H1 (cell line): ENCODE data around the gene PRDM2. TPM values are rescaled to one million over a fixed set of nuclear protein-coding genes. Genes with fewer than 3 reads are reported as not detected.

ENCODE experiments used
- CTCF ChIA-PET: fragments of 300-600 bp; sonication (Branson Sonifier 250); formaldehyde crosslinking; loops from one replicate; lab custom pipeline; 2021; ENCODE audit not compliant: partially characterized antibody; lab: Charles Lee
- POLR2A ChIA-PET: fragments of 300-600 bp; sonication (Branson Sonifier 250); formaldehyde crosslinking; loops from one replicate; lab custom pipeline; 2021; ENCODE audit warnings: inconsistent platforms; ENCODE audit not compliant: partially characterized antibody; lab: Charles Lee
- DNase-seq, 2 experiments: peaks; one replicate each; pipeline versions ENCODE4 v3.0.0 to v3.0.0-alpha.2; 2010 to 2022; ENCODE audit warnings: low spot score in 2 of 2, low read depth in 1 of 2, mixed read lengths in 1 of 2
- FAIRE-seq: peaks from 2 replicates; lab custom pipeline; 2011; peaks lifted over from hg19 to GRCh38; lab: Jason Lieb, UNC
- H2AFZ ChIP-seq: 2 replicates; pipeline ENCODE4 v1.8.1; 2012; ENCODE audit warnings: low read length, inconsistent platforms
- H2AK5ac ChIP-seq: 2 replicates; pipeline ENCODE4 v1.6.1; 2013; ENCODE audit warnings: low read depth, low read length
- H2BK120ac ChIP-seq: replicated peaks from 2 replicates; pipeline ENCODE3; 2013; ENCODE audit warnings: low read depth, low read length, inconsistent platforms
- H2BK12ac ChIP-seq: 2 replicates; pipeline ENCODE4 v1.6.1; 2013; ENCODE audit warnings: low read depth, low read length
- H2BK15ac ChIP-seq: 2 replicates; pipeline ENCODE4 v1.6.1; 2013; ENCODE audit warnings: low read length
- H2BK20ac ChIP-seq: 2 replicates; pipeline ENCODE4 v1.6.1; 2013; ENCODE audit warnings: low read length
- H2BK5ac ChIP-seq: 2 replicates; pipeline ENCODE4 v1.6.1; 2013; ENCODE audit warnings: low read depth, low read length
- H3K14ac ChIP-seq: 2 replicates; pipeline ENCODE4 v1.6.1; 2013; ENCODE audit warnings: inconsistent platforms; ENCODE audit not compliant: insufficient read length
- H3K18ac ChIP-seq: 2 replicates; pipeline ENCODE4 v1.6.1; 2013; ENCODE audit warnings: low read length; ENCODE audit errors: extremely low read depth
- H3K23ac ChIP-seq: 2 replicates; pipeline ENCODE4 v1.6.1; 2013; ENCODE audit warnings: inconsistent platforms; ENCODE audit not compliant: insufficient read length
- H3K23me2 ChIP-seq: 2 replicates; pipeline ENCODE4 v1.6.1; 2013; ENCODE audit warnings: low read depth, low read length
- H3K27ac ChIP-seq: 2 replicates; pipeline ENCODE4 v1.6.1; 2011; ENCODE audit warnings: low read depth, low read length, inconsistent platforms
- H3K27me3 ChIP-seq, 4 experiments: replicated peaks in 1 of 4; 1 replicate in 1 of 4; 2 replicates in 3 of 4; pipeline versions ENCODE4 v1.6.1 to v1.8.1; 2011 to 2013; ENCODE audit warnings: low read length in 3 of 4, mild to moderate bottlenecking in 3 of 4, inconsistent platforms in 2 of 4, mixed read lengths in 2 of 4, moderate library complexity in 1 of 4; ENCODE audit not compliant: control insufficient read depth in 3 of 4, insufficient read depth in 3 of 4; ENCODE audit errors: extremely low read depth in 1 of 4
- H3K36me3 ChIP-seq, 4 experiments: 2 replicates each; pipeline versions ENCODE4 v1.6.1 to v1.8.1; 2011 to 2013; ENCODE audit warnings: mild to moderate bottlenecking in 4 of 4, low read length in 3 of 4, moderate library complexity in 2 of 4, control low read depth in 1 of 4, inconsistent platforms in 1 of 4; ENCODE audit not compliant: insufficient read depth in 4 of 4, control insufficient read depth in 2 of 4
- H3K4ac ChIP-seq: replicated peaks from 2 replicates; pipeline ENCODE3; 2013; ENCODE audit warnings: low read length, low read depth, mixed read lengths, inconsistent platforms; ENCODE audit not compliant: insufficient read length
- H3K4me1 ChIP-seq, 4 experiments: replicated peaks in 1 of 4; 1 replicate in 1 of 4; 2 replicates in 3 of 4; pipeline versions ENCODE4 v1.6.1 to v1.8.1; 2011 to 2013; ENCODE audit warnings: low read length in 3 of 4, inconsistent platforms in 2 of 4, mixed read lengths in 1 of 4; ENCODE audit not compliant: insufficient read depth in 4 of 4, control insufficient read depth in 3 of 4
- H3K4me2 ChIP-seq, 2 experiments: 2 replicates each; pipeline versions ENCODE4 v1.6.1 to v1.8.1; 2011 to 2013; ENCODE audit warnings: low read depth in 2 of 2, low read length in 2 of 2, control low read depth in 1 of 2, inconsistent platforms in 1 of 2, mild to moderate bottlenecking in 1 of 2; ENCODE audit not compliant: insufficient read depth in 1 of 2
- H3K4me3 ChIP-seq, 4 experiments: fragments of 200-600, 300-600 bp in 1 of 4; sonication (generic), shearing (Covaris generic), sonication (Bioruptor Twin) in 1 of 4; 2 replicates each; pipeline versions ENCODE4 v1.5.1 to v1.8.1; 2011 to 2016; ENCODE audit warnings: low read length in 4 of 4, low read depth in 3 of 4, control low read depth in 2 of 4, inconsistent platforms in 2 of 4, mild to moderate bottlenecking in 2 of 4, mixed read lengths in 1 of 4, moderate library complexity in 1 of 4; ENCODE audit not compliant: insufficient read depth in 2 of 4; ENCODE audit errors: extremely low read depth in 1 of 4
- H3K56ac ChIP-seq: replicated peaks from 2 replicates; pipeline ENCODE3; 2013; ENCODE audit warnings: low read depth, mild to moderate bottlenecking, mixed read lengths, low read length, inconsistent platforms; ENCODE audit not compliant: insufficient read length
- H3K79me1 ChIP-seq: 2 replicates; pipeline ENCODE4 v1.6.1; 2013; ENCODE audit warnings: low read depth, low read length, control low read depth
- H3K79me2 ChIP-seq, 2 experiments: 2 replicates each; pipeline versions ENCODE4 v1.6.1 to v1.8.1; 2012 to 2013; ENCODE audit warnings: low read length in 2 of 2, mild to moderate bottlenecking in 2 of 2, inconsistent platforms in 1 of 2; ENCODE audit not compliant: insufficient read depth in 2 of 2, control insufficient read depth in 1 of 2
- H3K9ac ChIP-seq, 4 experiments: replicated peaks in 1 of 4; 1 replicate in 1 of 4; 2 replicates in 3 of 4; pipeline versions ENCODE4 v1.6.1 to v1.8.1; 2011 to 2013; ENCODE audit warnings: low read depth in 3 of 4, low read length in 3 of 4, control low read depth in 2 of 4, mild to moderate bottlenecking in 2 of 4, moderate library complexity in 2 of 4, inconsistent platforms in 1 of 4; ENCODE audit errors: extremely low read depth in 1 of 4
- H3K9me3 ChIP-seq, 2 experiments: 2 replicates each; pipeline versions ENCODE4 v1.6.1 to v1.8.1; 2012 to 2013; ENCODE audit warnings: mild to moderate bottlenecking in 2 of 2, moderate library complexity in 2 of 2, control low read depth in 1 of 2, inconsistent platforms in 1 of 2, low read depth in 1 of 2, low read length in 1 of 2, mixed read lengths in 1 of 2; ENCODE audit not compliant: insufficient read depth in 2 of 2
- H4K20me1 ChIP-seq, 2 experiments: replicated peaks in 1 of 2; 2 replicates each; pipeline versions ENCODE3 to v1.8.1; 2011 to 2013; ENCODE audit warnings: inconsistent platforms in 2 of 2, low read length in 2 of 2, mild to moderate bottlenecking in 1 of 2; ENCODE audit not compliant: insufficient read depth in 2 of 2, control insufficient read depth in 1 of 2
- H4K5ac ChIP-seq: 2 replicates; pipeline ENCODE4 v1.6.1; 2013; ENCODE audit warnings: low read length, low read depth, mixed read lengths, inconsistent platforms; ENCODE audit not compliant: insufficient read length
- H4K8ac ChIP-seq: 2 replicates; pipeline ENCODE4 v1.8.0; 2013; ENCODE audit warnings: mild to moderate bottlenecking, moderate library complexity, low read length, inconsistent platforms; ENCODE audit not compliant: insufficient read depth; ENCODE audit errors: extremely low read depth
- H4K91ac ChIP-seq: replicated peaks from 2 replicates; pipeline ENCODE3; 2013; ENCODE audit warnings: low read length, mixed read lengths, inconsistent platforms; ENCODE audit not compliant: insufficient read length
- BCL11A ChIP-seq, 2 experiments: IDR thresholded peaks; one replicate each; pipeline ENCODE4 v1.6.1; 2011; ENCODE audit warnings: low read depth in 2 of 2, low read length in 2 of 2, mild to moderate bottlenecking in 2 of 2
- BRCA1 ChIP-seq: IDR thresholded peaks from 2 replicates; pipeline ENCODE4 v1.6.1; 2012; ENCODE audit warnings: low read depth, low read length, improper control_type of control experiment
- CBX8 ChIP-seq: fragments of 300-800, 300-1000 bp; sonication (generic); IDR thresholded peaks from 2 replicates; pipeline ENCODE4 v1.7.1; 2016; ENCODE audit warnings: low read depth, low read length, borderline replicate concordance
- EP300 ChIP-seq, 2 experiments: IDR thresholded peaks; 1 replicate in 1 of 2; 2 replicates in 1 of 2; pipeline ENCODE4 v1.6.1; 2011 to 2012; ENCODE audit warnings: low read depth in 2 of 2, low read length in 2 of 2, mild to moderate bottlenecking in 2 of 2, borderline replicate concordance in 1 of 2, inconsistent platforms in 1 of 2, moderate library complexity in 1 of 2
- FOSL1 ChIP-seq: IDR thresholded peaks from 2 replicates; pipeline ENCODE4 v1.6.1; 2011; ENCODE audit warnings: mild to moderate bottlenecking, low read depth, low read length, moderate library complexity; ENCODE audit not compliant: insufficient read depth
- HDAC6 ChIP-seq: IDR thresholded peaks from one replicate; pipeline ENCODE4 v1.7.1; 2012; ENCODE audit warnings: low read depth, mild to moderate bottlenecking, inconsistent platforms, low read length, moderate library complexity
- JUN ChIP-seq: IDR thresholded peaks from 2 replicates; pipeline ENCODE4 v1.6.1; 2011; ENCODE audit warnings: low read depth, mild to moderate bottlenecking, improper control_type of control experiment, low read length
- JUND ChIP-seq: IDR thresholded peaks from 2 replicates; pipeline ENCODE4 v1.6.1; 2011; ENCODE audit warnings: mild to moderate bottlenecking, improper control_type of control experiment, low read length
- SAP30 ChIP-seq: fragments of 300-600 bp; sonication (generic); IDR thresholded peaks from 2 replicates; pipeline ENCODE4 v1.7.1; 2012; ENCODE audit warnings: low read length, moderate library complexity, mild to moderate bottlenecking, inconsistent platforms; ENCODE audit not compliant: insufficient read depth, insufficient replicate concordance
- SP2 ChIP-seq: IDR thresholded peaks from 2 replicates; pipeline ENCODE4 v1.6.1; 2012; ENCODE audit warnings: mild to moderate bottlenecking, low read length, inconsistent platforms
- SRF ChIP-seq: IDR thresholded peaks from 2 replicates; pipeline ENCODE4 v1.6.1; 2011; ENCODE audit warnings: mild to moderate bottlenecking, low read depth, low read length, moderate library complexity
- TAF1 ChIP-seq: IDR thresholded peaks from 2 replicates; pipeline ENCODE4 v1.6.1; 2011; ENCODE audit warnings: mild to moderate bottlenecking, low read depth, low read length
- WGBS, 2 experiments: shearing (Covaris generic) in 1 of 2; methylation state at CpG; one replicate each; pipeline versions ENCODE4 v1.1.6 to v1.1.7; 2013 to 2015; ENCODE audit warnings: low lambda C conversion rate in 2 of 2, mixed read lengths in 2 of 2, inconsistent platforms in 1 of 2, low coverage in 1 of 2, missing lambda C conversion rate in 1 of 2; ENCODE audit not compliant: insufficient replicate concordance in 2 of 2, insufficient coverage in 1 of 2, insufficient read length in 1 of 2; ENCODE audit errors: extremely low coverage in 1 of 2, missing lambda C conversion rate in 1 of 2; 5-methylcytosine and 5-hydroxymethylcytosine counted together
- polyA plus RNA-seq, 7 experiments: library from polyadenylated mRNA; depleted of rRNA in 3 of 7; stranded (reverse) in 5 of 7; unstranded in 2 of 7; fragments of >200 nt in 5 of 7; fragments of 200-250 nt in 2 of 7; gene quantifications; 1 replicate in 5 of 7; 2 replicates in 1 of 7; 4 replicates in 1 of 7; pipeline versions ENCODE4 v1.2.1 to v1.2.3, GENCODE V29; 2011 to 2013; ENCODE audit warnings: missing spikeins in 2 of 7, mixed read lengths in 2 of 7
- total RNA-seq: library from RNA; stranded (reverse); fragmentation: NEBNext Ultra II Directional; extraction: Animal tissue kit (Norgen Biotek cat#: 25700); gene quantifications from 2 replicates; pipeline ENCODE4 v1.2.1, GENCODE V29; 2021

The PRDM2 gene
- total and polyA plus RNA-seq, 2 of the 8 experiments (the other 6 are each of a cell fraction or from before 2014, with no cell fraction given) = 5.8 to 21.2 TPM

- Histone ChIP-seq H3K4me1 (peaks cover 0 to under 1% (median 0%) of the 10 kb centered on the region in 4 experiments; a peak in 2 of 7 replicates), H3K4ac (no peak overlapping the region), H4K8ac (no peak overlapping the region), H3K36me3 (no peaks in the 10 kb centered on the region; a peak in 1 of 8 replicates), H3K27ac (no peak overlapping the region), H3K4me2 (no peak overlapping the region), H2BK15ac (no peak overlapping the region), H3K18ac (no peak overlapping the region), H2BK5ac (no peak overlapping the region), H2AK5ac (no peak overlapping the region), H3K14ac (no peak overlapping the region), H4K20me1 (peaks cover 2 to 11% of the 10 kb centered on the region in 2 experiments), H3K79me1 (no peaks in the 10 kb centered on the region; the same call in 1 of the 2 replicates), H2AFZ (no peak overlapping the region), H3K56ac (no peak overlapping the region), H3K79me2 (no peaks in the 10 kb centered on the region), H3K23ac (no peak overlapping the region), H2BK120ac (no peak overlapping the region), H2BK20ac (no peak overlapping the region), H4K91ac (no peak overlapping the region), H3K9ac (peak overlapping the region in 1 of 4 experiments; percentile 43; a peak in 1 of 7 replicates), H3K27me3 (no peaks in the 10 kb centered on the region), H3K9me3 (no peaks in the 10 kb centered on the region), H2BK12ac (no peak overlapping the region), H3K23me2 (no peaks in the 10 kb centered on the region), H4K5ac (no peak overlapping the region), H3K4me3 (no peak overlapping the region)
- DNase-seq (no peak), FAIRE-seq (no peak)
- ChIA-PET POLR2A (no interaction called here), CTCF (interaction anchor here (1.5 kb wide), 1 partner anchor 25 kb away, joined by 5 read pairs; no protein-coding TSS in a partner anchor)
- TF ChIP-seq SP2 (no peak), JUND (no peak), JUN (no peak), SRF (no peak), CBX8 (no peak), TAF1 (no peak), HDAC6 (no peak), BCL11A (IDR thresholded peaks at IDR 0.05; ENCODE audit: low read depth in 2 of 2, low read length in 2 of 2) (no peak), BRCA1 (no peak), FOSL1 (no peak), EP300 (IDR thresholded peaks at IDR 0.05; ENCODE audit: borderline replicate concordance in 1 of 2, low read depth in 2 of 2, low read length in 2 of 2) (no peak), SAP30 (no peak)
- WGBS, 2 experiments = 85 to 100% methylated on average over 1 to 12 of the region's 13 CpGs
These were observed 90.5 kb downstream of the PRDM2 start for GRCh38 chr1:13790290-13791030.
